Endothelial cell of umbilical vein (primary cell): ENCODE results near the gene TBC1D10B. TPM values are rescaled to one million over a fixed set of nuclear protein-coding genes. Genes with fewer than 3 reads are reported as not detected.

Experiments
- BruUV-seq: library from RNA; stranded (reverse); fragments of 400-500 nt; replicated peaks from 2 replicates; lab custom pipeline; 2021; lab: Mats Ljungman, UMichigan
- CTCF ChIA-PET: fragments of 300-600, 350-600 bp; sonication (Branson Sonifier 250); formaldehyde crosslinking; loops from one replicate; lab custom pipeline; 2021; ENCODE audit warnings: antibody characterized with exemption, inconsistent platforms; lab: Charles Lee
- POLR2A ChIA-PET: fragments of 300-600, 350-600 bp; sonication (Branson Sonifier 250); formaldehyde crosslinking; loops from one replicate; lab custom pipeline; 2021; ENCODE audit warnings: antibody characterized with exemption, inconsistent platforms; lab: Charles Lee
- DNase-seq: peaks from one replicate; pipeline ENCODE4 v3.0.0-alpha.2; 2011; ENCODE audit warnings: low read depth, low spot score
- FAIRE-seq: peaks from 2 replicates; lab custom pipeline; 2011; peaks lifted over from hg19 to GRCh38; lab: Jason Lieb, UNC
- H2AFZ ChIP-seq: 2 replicates; pipeline ENCODE4 v1.6.0; 2012; ENCODE audit warnings: low read depth, low read length, control low read depth, inconsistent platforms
- H3K27ac ChIP-seq: 2 replicates; pipeline ENCODE4 v1.5.1; 2011; ENCODE audit warnings: low read depth, mild to moderate bottlenecking, control low read depth, low read length, moderate library complexity; ENCODE audit not compliant: insufficient read depth
- H3K27me3 ChIP-seq, 2 experiments: 2 replicates each; pipeline versions ENCODE4 v1.6.0 to v1.6.1; 2011; ENCODE audit warnings: low read length in 2 of 2, mixed read lengths in 1 of 2; ENCODE audit not compliant: control insufficient read depth in 2 of 2, insufficient read depth in 2 of 2
- H3K36me3 ChIP-seq, 2 experiments: 2 replicates in 1 of 2; 3 replicates in 1 of 2; pipeline ENCODE4 v1.5.1; 2011; ENCODE audit warnings: low read length in 2 of 2, mild to moderate bottlenecking in 1 of 2, moderate library complexity in 1 of 2; ENCODE audit not compliant: control insufficient read depth in 2 of 2, insufficient read depth in 2 of 2; ENCODE audit errors: extremely low read depth in 1 of 2
- H3K4me1 ChIP-seq: 3 replicates; pipeline ENCODE4 v1.5.1; 2011; ENCODE audit warnings: mild to moderate bottlenecking, low read length; ENCODE audit not compliant: control insufficient read depth, insufficient read depth; ENCODE audit errors: extremely low read depth
- H3K4me2 ChIP-seq: 2 replicates; pipeline ENCODE4 v1.6.1; 2011; ENCODE audit warnings: low read length, control low read depth, mixed read lengths; ENCODE audit not compliant: insufficient read depth
- H3K4me3 ChIP-seq, 3 experiments: fragments of 200-600 bp in 1 of 3; sonication (generic), shearing (Covaris generic) in 1 of 3; replicated peaks in 1 of 3; 2 replicates each; pipeline ENCODE4 v1.5.1; 2011 to 2016; ENCODE audit warnings: control low read depth in 3 of 3, low read length in 3 of 3, mild to moderate bottlenecking in 2 of 3, inconsistent platforms in 1 of 3, low read depth in 1 of 3, moderate library complexity in 1 of 3; ENCODE audit not compliant: insufficient read depth in 1 of 3
- H3K79me2 ChIP-seq: 2 replicates; pipeline ENCODE4 v1.6.0; 2012; ENCODE audit warnings: low read length, inconsistent platforms; ENCODE audit not compliant: control insufficient read depth, insufficient read depth
- H3K9ac ChIP-seq: replicated peaks from 2 replicates; pipeline ENCODE3; 2011; ENCODE audit warnings: low read length, control low read depth; ENCODE audit not compliant: insufficient read depth; ENCODE audit errors: extremely low read depth
- H3K9me1 ChIP-seq: replicated peaks from 3 replicates; pipeline ENCODE4 v1.6.0; 2011; ENCODE audit warnings: mild to moderate bottlenecking, low read length; ENCODE audit not compliant: control insufficient read depth, insufficient read depth; ENCODE audit errors: extremely low read depth
- H3K9me3 ChIP-seq: replicated peaks from 2 replicates; pipeline ENCODE4 v1.5.1; 2012; ENCODE audit warnings: low read length, inconsistent platforms; ENCODE audit not compliant: control insufficient read depth, insufficient read depth
- H4K20me1 ChIP-seq: replicated peaks from 2 replicates; pipeline ENCODE3; 2011; ENCODE audit warnings: mild to moderate bottlenecking, low read length; ENCODE audit not compliant: control insufficient read depth, insufficient read depth; ENCODE audit errors: extremely low read depth
- CTCF ChIP-seq, 2 donors: IDR thresholded peaks; 1 replicate in 1 of 2; 2 replicates in 1 of 2; pipeline ENCODE4 v1.5.1; 2011; ENCODE audit warnings: low read length in 2 of 2, mild to moderate bottlenecking in 2 of 2, moderate library complexity in 2 of 2, control low read depth in 1 of 2, inconsistent platforms in 1 of 2, low read depth in 1 of 2; ENCODE audit not compliant: insufficient read depth in 1 of 2; ENCODE audit errors: extremely low read depth in 1 of 2
- EZH2 ChIP-seq: IDR thresholded peaks from 2 replicates; pipeline ENCODE4 v1.6.1; 2012; ENCODE audit warnings: borderline replicate concordance, low read depth, mild to moderate bottlenecking, moderate library complexity, low read length, inconsistent platforms; ENCODE audit not compliant: severe bottlenecking
- FOS ChIP-seq: IDR thresholded peaks from 2 replicates; pipeline ENCODE4 v1.6.1; 2011; ENCODE audit warnings: mild to moderate bottlenecking, low read length, moderate library complexity, borderline replicate concordance; ENCODE audit not compliant: insufficient read depth
- GATA2 ChIP-seq: IDR thresholded peaks from 2 replicates; pipeline ENCODE4 v1.7.0; 2011; ENCODE audit warnings: low read depth, mild to moderate bottlenecking, moderate library complexity, mixed read lengths, low read length; ENCODE audit not compliant: insufficient read length, insufficient read depth
- JUN ChIP-seq: IDR thresholded peaks from 2 replicates; pipeline ENCODE4 v1.6.1; 2011; ENCODE audit warnings: borderline replicate concordance, low read depth; ENCODE audit not compliant: insufficient read length, insufficient read depth
- MAX ChIP-seq: IDR thresholded peaks from 2 replicates; pipeline ENCODE4 v1.6.1; 2011; ENCODE audit not compliant: insufficient read depth, insufficient read length
- MYC ChIP-seq: IDR thresholded peaks from one replicate; pipeline ENCODE4 v1.6.1; 2011; ENCODE audit warnings: mild to moderate bottlenecking, low read depth, low read length
- POLR2A ChIP-seq: IDR thresholded peaks from 2 replicates; pipeline ENCODE4 v1.6.1; 2012; ENCODE audit warnings: low read depth, mild to moderate bottlenecking, control low read depth, low read length
- POLR2AphosphoS5 ChIP-seq: IDR thresholded peaks from 2 replicates; pipeline ENCODE4 v1.6.1; 2012; ENCODE audit warnings: low read depth, mild to moderate bottlenecking, control low read depth, low read length, moderate library complexity; ENCODE audit not compliant: insufficient read depth
- dilution Hi-C: fragments of 300-500 bp; cut with MboI; formaldehyde crosslinking; loops from one replicate; pipeline ENCODE4 v1.15.0; 2019; ENCODE audit warnings: low sequenced_read_pairs; ENCODE audit not compliant: extremely low pct_ligation_motif_present
- intact Hi-C: fragments of 100-400 bp; cut with micrococcal nuclease; formaldehyde crosslinking; loops from one replicate; pipeline ENCODE4 v1.10.0; 2022
- polyA plus RNA-seq, 4 experiments: library from polyadenylated mRNA; depleted of rRNA in 3 of 4; stranded (reverse) in 3 of 4; unstranded in 1 of 4; fragments of >200 nt; gene quantifications; 2 replicates each; pipeline versions ENCODE4 v1.2.1 to v1.2.3, GENCODE V29; 2011 to 2012; ENCODE audit warnings: missing spikeins in 1 of 4
- total RNA-seq: library from RNA; stranded (reverse); gene quantifications from 2 replicates; pipeline ENCODE4 v1.2.3, GENCODE V29; 2021

Gene TBC1D10B
- total and polyA plus RNA-seq, 2 donors (not counting 3 experiments of a cell fraction or from before 2014, with no cell fraction given) = 37.0 to 63.0 TPM

- H3K9me1 ChIP-seq = no peaks in the 10 kb centered on the region
- H3K4me2 ChIP-seq = no peak overlapping the region
- H3K4me1 ChIP-seq = peaks cover 18% of the 10 kb centered on the region
- H3K79me2 ChIP-seq = peaks cover 33% of the 10 kb centered on the region
- POLR2A ChIA-PET = no interaction called here
- H2AFZ ChIP-seq = no peak overlapping the region
- no TSS peak for BruUV-seq
- CTCF ChIA-PET = no interaction called here
- H3K27ac ChIP-seq = no peak overlapping the region
- H3K36me3 ChIP-seq = peaks cover 0 to 30% of the 10 kb centered on the region in 2 experiments
- no peaks in the 10 kb centered on the region for H4K20me1 ChIP-seq
- DNase-seq (no peak), FAIRE-seq (no peak)
- TF ChIP-seq JUN = no peak
- no peak for TF ChIP-seq GATA2
- TF ChIP-seq EZH2 = no peak
- TF ChIP-seq POLR2AphosphoS5 = no peak
- no peak for TF ChIP-seq CTCF (IDR thresholded peaks at IDR 0.05; ENCODE audit: extremely low read depth in 1 of 2, insufficient read depth in 1 of 2, low read depth in 1 of 2, low read length in 2 of 2)
- TF ChIP-seq POLR2A = no peak
- no peak for TF ChIP-seq MYC
- TF ChIP-seq MAX = no peak
- no peak for TF ChIP-seq FOS
- dilution Hi-C loops (no loop called here), intact Hi-C loops (no loop called here)
- no peaks in the 10 kb centered on the region for H3K9me3 ChIP-seq
- no peak overlapping the region for H3K4me3 ChIP-seq
- H3K9ac ChIP-seq = no peak overlapping the region
- H3K27me3 ChIP-seq = no peaks in the 10 kb centered on the region
Observed at GRCh38 chr16:30357715-30358576, 12.3 kb downstream of the TBC1D10B start.
